GM12874 (cell line): Measurements from ENCODE around the gene GSTO1.

Experiments used
- TF ChIP-seq, protein P1 (sequence below): IDR thresholded peaks from 2 replicates; pipeline ENCODE4 v1.5.1; 2011; ENCODE audit warnings: low read depth, mild to moderate bottlenecking, control low read depth, low read length, moderate library complexity; ENCODE audit not compliant: insufficient read depth

GSTO1 gene

DNA sequence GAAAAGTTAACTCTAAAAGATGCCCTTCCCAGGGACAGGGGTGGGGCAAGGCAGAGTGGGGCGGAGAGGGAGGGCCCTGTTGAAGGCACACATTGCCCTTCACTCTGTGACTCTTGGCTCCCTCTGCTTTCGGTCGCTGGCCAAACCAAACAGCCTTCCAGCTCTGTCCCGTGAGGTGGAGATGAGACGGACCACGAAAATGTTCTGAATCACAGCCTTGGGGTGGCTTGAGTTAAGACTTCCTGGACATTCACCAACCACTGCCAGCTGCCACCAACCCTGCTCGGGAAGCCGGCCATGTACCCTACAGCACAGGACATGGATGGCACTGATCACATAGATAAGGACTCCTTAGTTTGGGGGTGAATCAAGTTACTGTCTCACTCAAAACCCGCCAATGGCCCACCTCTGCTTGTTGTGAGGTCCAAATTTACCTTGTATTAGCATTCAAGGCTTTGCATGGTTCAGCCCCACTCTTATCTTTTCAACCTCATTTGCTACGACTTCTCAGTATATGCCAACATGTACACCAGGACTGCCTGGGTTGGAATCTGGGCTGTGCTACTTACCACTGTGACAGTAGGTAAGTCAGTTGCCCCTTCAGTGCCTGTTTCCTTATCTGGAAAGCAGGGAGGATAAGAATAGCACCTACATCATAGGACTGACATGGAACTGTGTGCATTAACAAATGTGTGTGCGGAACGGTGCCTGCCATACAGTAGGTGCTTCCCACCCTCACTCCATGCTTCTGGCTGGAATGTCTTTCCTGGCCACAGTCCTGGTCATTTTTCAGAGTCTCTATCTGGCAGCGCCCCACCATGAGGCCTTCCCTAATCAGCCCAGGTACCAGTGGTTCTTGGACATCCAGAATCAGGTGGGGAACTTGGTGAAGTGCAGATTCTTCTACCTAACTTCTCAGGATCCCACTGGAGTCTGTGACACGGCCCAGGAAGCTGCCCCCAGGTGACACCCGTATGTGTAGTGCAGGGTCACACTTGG lies 55.6 kb downstream of the GSTO1 start:
- TF ChIP-seq, protein P1, sequence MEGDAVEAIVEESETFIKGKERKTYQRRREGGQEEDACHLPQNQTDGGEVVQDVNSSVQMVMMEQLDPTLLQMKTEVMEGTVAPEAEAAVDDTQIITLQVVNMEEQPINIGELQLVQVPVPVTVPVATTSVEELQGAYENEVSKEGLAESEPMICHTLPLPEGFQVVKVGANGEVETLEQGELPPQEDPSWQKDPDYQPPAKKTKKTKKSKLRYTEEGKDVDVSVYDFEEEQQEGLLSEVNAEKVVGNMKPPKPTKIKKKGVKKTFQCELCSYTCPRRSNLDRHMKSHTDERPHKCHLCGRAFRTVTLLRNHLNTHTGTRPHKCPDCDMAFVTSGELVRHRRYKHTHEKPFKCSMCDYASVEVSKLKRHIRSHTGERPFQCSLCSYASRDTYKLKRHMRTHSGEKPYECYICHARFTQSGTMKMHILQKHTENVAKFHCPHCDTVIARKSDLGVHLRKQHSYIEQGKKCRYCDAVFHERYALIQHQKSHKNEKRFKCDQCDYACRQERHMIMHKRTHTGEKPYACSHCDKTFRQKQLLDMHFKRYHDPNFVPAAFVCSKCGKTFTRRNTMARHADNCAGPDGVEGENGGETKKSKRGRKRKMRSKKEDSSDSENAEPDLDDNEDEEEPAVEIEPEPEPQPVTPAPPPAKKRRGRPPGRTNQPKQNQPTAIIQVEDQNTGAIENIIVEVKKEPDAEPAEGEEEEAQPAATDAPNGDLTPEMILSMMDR = no peak

DNA sequence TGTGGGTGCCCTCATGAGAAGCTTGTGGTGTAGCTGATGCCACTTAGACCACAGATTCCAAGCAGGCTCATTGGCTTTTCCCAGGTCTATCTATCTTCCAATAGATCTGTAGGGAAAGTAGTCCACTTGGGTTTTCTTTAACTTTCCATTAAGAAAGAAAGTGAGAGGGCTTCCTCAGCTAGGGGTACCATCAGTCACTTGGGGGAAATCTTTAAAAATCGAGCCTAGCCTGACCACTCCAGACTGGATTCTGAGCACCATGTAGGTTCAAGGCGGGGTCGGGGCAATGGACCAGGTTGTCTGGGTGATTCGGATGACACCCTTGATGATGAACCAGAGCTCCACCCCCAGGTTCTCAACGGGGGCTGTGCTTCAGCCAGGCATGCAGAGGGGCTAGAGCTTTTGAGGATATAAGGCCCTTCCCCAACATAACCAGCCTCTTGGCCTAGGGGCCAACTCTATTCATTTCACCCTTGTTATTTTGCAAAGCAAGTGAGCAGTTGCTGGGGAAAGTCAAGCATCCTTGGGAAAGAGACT lies 56.6 kb downstream of the GSTO1 start:
- TF ChIP-seq, protein P1 = no peak

- TF ChIP-seq, protein P1 = no peak
These were observed 60.1 kb downstream of the GSTO1 start for GRCh38 chr10:104314591-104315485.

DNA sequence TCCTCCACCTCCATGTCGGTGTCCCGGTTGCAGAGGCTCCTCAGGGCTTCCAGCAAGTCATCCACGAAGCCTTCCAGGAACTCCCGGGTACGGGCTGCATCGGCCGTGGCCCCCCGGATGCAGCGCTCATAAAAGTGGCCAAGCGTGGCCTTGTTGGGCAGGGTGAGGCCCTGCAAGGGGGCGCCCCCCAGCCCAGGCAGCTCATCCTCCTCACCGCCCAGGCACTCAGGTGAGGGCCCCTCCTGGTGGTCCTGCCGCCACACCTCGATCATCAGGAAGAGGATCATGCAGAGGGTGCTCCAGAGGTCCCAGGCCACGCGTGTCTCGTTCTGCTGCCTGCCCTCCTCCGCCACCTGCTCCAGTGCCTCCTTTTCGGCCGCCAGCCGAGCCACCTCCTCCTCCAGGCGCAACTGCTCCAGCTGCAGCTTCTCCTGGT lies 60.8 kb downstream of the GSTO1 start:
- TF ChIP-seq, protein P1 = no peak

DNA sequence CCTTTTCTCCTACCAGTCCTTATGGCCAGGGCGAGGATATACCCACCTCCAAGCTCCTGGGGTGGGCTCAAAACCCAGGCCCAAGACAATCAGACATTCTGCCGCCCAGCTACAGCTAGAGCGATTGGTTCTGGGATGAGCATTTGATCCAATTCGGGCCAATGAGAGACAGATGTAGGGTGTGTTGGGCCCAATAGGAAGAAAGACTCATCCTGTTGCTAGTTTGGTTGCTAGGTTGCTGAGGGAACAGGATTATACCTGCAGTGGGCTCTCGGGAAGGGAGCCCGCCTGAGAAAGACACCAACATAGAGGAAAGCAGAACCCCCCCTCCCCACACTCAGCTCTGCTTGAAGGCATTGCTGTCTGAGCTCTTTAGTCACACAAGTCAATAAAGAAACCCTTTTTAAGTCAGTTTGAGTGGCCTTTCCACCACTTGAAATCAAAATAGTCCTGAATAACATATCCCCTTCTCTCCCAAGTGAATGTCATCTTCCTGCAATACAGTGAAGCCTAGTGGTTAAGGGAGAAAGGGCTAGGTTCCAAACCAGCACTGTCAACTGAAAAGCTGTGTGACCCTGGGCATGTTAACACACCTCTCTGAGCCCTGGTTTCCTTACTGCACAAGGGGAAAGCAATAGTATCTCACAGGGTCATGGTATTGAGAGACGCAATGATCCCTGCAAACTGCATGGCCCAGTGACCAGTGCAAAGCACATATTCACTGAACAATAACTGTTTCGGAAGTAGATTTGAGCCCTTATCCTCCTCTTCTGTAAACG lies 61.8 kb downstream of the GSTO1 start:
- TF ChIP-seq, protein P1 = no peak
